Activated naive CD8-positive, alpha-beta T cell (primary cell): ENCODE data around the gene TMEM114.

ENCODE experiments used
- H3K27ac Mint-ChIP-seq: one replicate; pipeline ENCODE4 v1.8.0; 2021; ENCODE audit warnings: mixed read lengths
- H3K27me3 Mint-ChIP-seq: one replicate; pipeline ENCODE4 v1.8.0; 2021; ENCODE audit warnings: mixed read lengths
- H3K36me3 Mint-ChIP-seq: one replicate; pipeline ENCODE4 v1.8.0; 2021; ENCODE audit warnings: mixed read lengths
- H3K4me1 Mint-ChIP-seq: one replicate; pipeline ENCODE4 v1.8.0; 2021; ENCODE audit warnings: low read depth, mixed read lengths
- H3K4me3 Mint-ChIP-seq: one replicate; pipeline ENCODE4 v1.8.0; 2021; ENCODE audit warnings: mild to moderate bottlenecking, mixed read lengths
- H3K9me3 Mint-ChIP-seq: one replicate; pipeline ENCODE4 v1.8.0; 2021; ENCODE audit warnings: low read depth, mixed read lengths

Gene TMEM114

GRCh38 chr16:8551388-8552332 is 38.7 kb downstream of the TMEM114 start:
- H3K4me1 Mint-ChIP-seq = no peaks in the 10 kb centered on the region
- H3K4me3 Mint-ChIP-seq = no peak overlapping the region
- no peaks in the 10 kb centered on the region for H3K36me3 Mint-ChIP-seq
- peaks cover 28% of the 10 kb centered on the region for H3K27me3 Mint-ChIP-seq
- H3K27ac Mint-ChIP-seq = no peak overlapping the region
- no peaks in the 10 kb centered on the region for H3K9me3 Mint-ChIP-seq

DNA sequence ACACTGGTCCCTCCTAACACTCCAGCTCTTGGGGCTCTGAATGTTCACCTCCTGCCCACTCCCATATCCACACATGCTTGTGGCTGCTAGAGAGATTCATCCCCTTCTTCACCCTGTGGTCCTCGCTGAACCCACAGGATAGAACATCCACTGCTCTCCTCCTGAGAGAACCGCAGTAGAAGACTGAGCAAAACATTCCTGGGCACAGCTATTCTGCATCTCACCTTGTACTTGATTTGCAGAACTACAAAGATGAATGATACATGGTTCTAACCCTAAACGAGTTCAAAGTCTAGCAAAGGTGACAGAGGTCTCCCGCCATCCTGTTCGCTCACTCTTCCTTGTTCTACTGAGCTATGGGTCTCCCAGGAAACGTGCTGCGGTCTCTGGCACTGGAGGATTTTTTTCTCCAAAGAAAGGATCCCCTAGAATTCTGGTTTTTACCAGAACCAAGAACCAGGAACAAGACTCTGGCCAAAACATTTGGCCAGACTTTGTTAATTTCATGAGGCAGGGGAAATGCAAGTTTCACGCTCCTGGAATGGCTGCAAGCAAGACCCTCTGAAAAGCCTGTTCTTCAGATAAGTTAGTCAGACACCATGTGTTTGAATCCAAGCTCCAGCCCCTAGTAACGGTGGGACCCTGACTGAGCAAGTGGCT is 39.5 kb downstream of the TMEM114 start:
- Mint-ChIP-seq H3K27me3 (peaks cover 28% of the 10 kb centered on the region), H3K27ac (no peak overlapping the region)

GRCh38 chr16:8549843-8550412 is 40.4 kb downstream of the TMEM114 start:
- Mint-ChIP-seq H3K27me3 (peaks cover 27% of the 10 kb centered on the region), H3K4me3 (no peak overlapping the region), H3K9me3 (no peaks in the 10 kb centered on the region), H3K36me3 (no peaks in the 10 kb centered on the region), H3K27ac (no peak overlapping the region), H3K4me1 (no peaks in the 10 kb centered on the region)

More for the DNA sequence above, 39.5 kb downstream of the TMEM114 start:
- Mint-ChIP-seq H3K36me3 (no peaks in the 10 kb centered on the region), H3K9me3 (no peaks in the 10 kb centered on the region), H3K4me3 (no peak overlapping the region), H3K4me1 (no peaks in the 10 kb centered on the region)

GRCh38 chr16:8548166-8548565 is 42.1 kb downstream of the TMEM114 start:
- H3K27me3 Mint-ChIP-seq = peaks cover 29% of the 10 kb centered on the region
- no peaks in the 10 kb centered on the region for H3K4me1 Mint-ChIP-seq
- no peak overlapping the region for H3K4me3 Mint-ChIP-seq
- H3K9me3 Mint-ChIP-seq = no peaks in the 10 kb centered on the region
- H3K27ac Mint-ChIP-seq = no peak overlapping the region
- no peaks in the 10 kb centered on the region for H3K36me3 Mint-ChIP-seq

DNA sequence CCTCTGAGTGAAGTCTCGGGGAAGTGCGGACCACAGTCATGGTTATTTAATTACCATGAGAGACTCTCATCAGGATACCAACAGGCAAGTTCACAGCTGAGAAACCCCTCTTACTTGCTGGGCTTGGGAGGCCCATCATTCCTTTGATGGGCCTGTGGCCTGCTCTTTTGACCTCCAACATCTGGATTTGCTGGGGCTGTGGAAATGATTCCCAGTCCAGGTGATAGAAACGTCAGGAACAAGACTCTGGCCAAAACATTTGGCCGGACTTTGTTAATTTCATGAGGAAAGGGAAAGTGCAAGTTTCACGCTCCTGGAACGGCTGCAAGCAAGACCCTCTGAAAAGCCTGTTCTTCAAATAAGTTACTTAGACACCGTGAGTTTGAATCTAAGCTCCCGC is 42.5 kb downstream of the TMEM114 start:
- no peaks in the 10 kb centered on the region for H3K4me1 Mint-ChIP-seq
- no peak overlapping the region for H3K27ac Mint-ChIP-seq
- no peak overlapping the region for H3K4me3 Mint-ChIP-seq
- no peaks in the 10 kb centered on the region for H3K36me3 Mint-ChIP-seq
- H3K27me3 Mint-ChIP-seq = peaks cover 26% of the 10 kb centered on the region
- H3K9me3 Mint-ChIP-seq = no peaks in the 10 kb centered on the region

GRCh38 chr16:8544406-8544805 is 45.9 kb downstream of the TMEM114 start:
- H3K36me3 Mint-ChIP-seq = no peaks in the 10 kb centered on the region
- no peaks in the 10 kb centered on the region for H3K9me3 Mint-ChIP-seq
- no peak overlapping the region for H3K4me3 Mint-ChIP-seq
- peaks cover 22% of the 10 kb centered on the region for H3K27me3 Mint-ChIP-seq
- H3K4me1 Mint-ChIP-seq = no peaks in the 10 kb centered on the region
- H3K27ac Mint-ChIP-seq = no peak overlapping the region

DNA sequence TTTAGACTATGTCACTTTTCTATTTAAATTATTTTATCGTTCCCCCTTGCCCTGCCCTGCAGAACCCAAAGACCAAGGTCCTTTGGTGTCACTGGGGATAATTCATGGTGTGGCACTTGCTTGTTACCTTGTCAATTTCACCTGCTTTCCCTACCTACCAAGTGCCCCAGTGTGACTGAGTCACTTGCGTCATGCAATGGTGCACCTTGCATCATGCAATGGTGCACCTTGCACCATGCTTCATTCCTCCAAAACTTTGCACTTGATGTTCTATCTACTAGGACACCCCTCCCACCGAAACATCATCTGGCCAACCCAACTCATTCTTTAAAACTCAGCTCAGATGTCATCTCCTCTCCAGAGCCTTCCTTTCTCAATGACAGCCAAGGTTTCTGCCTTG is 47.1 kb downstream of the TMEM114 start:
- Mint-ChIP-seq H3K9me3 (no peaks in the 10 kb centered on the region), H3K4me3 (no peak overlapping the region), H3K4me1 (no peaks in the 10 kb centered on the region), H3K27me3 (peaks cover 21% of the 10 kb centered on the region), H3K27ac (no peak overlapping the region), H3K36me3 (no peaks in the 10 kb centered on the region)

GRCh38 chr16:8542393-8542792 is 47.9 kb downstream of the TMEM114 start:
- Mint-ChIP-seq H3K27ac (no peak overlapping the region), H3K4me1 (no peaks in the 10 kb centered on the region), H3K9me3 (no peaks in the 10 kb centered on the region), H3K27me3 (peaks cover 23% of the 10 kb centered on the region), H3K36me3 (no peaks in the 10 kb centered on the region), H3K4me3 (no peak overlapping the region)

DNA sequence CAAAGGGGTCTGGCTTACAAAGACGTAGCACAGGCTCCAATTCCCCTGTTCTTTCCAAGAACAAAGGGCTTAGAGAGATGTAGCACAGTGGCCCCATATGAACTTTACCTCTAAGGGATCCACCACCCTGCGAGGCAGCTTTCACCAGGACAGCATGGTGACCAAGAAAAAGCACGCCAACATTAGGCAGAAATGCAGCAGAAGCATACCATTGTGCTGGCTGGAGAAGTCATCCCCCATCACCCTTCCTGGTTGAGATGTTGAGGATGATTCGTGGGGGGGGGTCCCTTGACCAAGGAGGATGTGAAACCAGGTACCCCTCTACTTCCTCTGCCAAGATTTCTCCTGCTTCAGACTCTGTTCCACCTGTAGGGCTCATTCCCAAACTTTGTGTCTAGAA is 48.4 kb downstream of the TMEM114 start:
- H3K4me1 Mint-ChIP-seq = no peaks in the 10 kb centered on the region
- no peak overlapping the region for H3K27ac Mint-ChIP-seq
- H3K4me3 Mint-ChIP-seq = no peak overlapping the region
- H3K9me3 Mint-ChIP-seq = no peaks in the 10 kb centered on the region
- no peaks in the 10 kb centered on the region for H3K36me3 Mint-ChIP-seq
- peaks cover 21% of the 10 kb centered on the region for H3K27me3 Mint-ChIP-seq

GRCh38 chr16:8537691-8538342 is 52.5 kb downstream of the TMEM114 start:
- Mint-ChIP-seq H3K36me3 (no peaks in the 10 kb centered on the region), H3K4me1 (no peaks in the 10 kb centered on the region), H3K9me3 (no peaks in the 10 kb centered on the region), H3K4me3 (no peak overlapping the region), H3K27me3 (peaks cover 16% of the 10 kb centered on the region), H3K27ac (no peak overlapping the region)

DNA sequence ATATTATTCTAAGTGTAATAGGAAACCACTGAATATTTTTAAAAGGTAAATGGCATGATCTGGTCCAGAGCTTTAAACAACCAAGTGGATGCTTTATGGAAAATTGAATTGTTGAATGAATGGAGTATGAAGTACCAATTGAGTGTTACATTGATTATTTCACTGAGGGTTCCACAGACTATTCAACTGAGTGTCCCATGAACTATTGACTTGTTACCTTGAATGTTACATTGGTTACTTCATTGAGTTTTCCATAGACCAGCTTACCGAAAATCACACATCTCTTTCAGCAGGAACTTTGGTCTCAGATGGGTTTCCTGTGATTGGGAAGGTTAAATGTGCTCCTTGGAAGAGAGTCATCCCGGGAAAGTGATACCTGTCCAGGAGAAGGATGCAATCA is 56.8 kb downstream of the TMEM114 start:
- Mint-ChIP-seq H3K9me3 (no peaks in the 10 kb centered on the region), H3K4me1 (no peaks in the 10 kb centered on the region), H3K27ac (no peak overlapping the region), H3K4me3 (no peak overlapping the region), H3K36me3 (no peaks in the 10 kb centered on the region), H3K27me3 (peaks cover 16% of the 10 kb centered on the region)

DNA sequence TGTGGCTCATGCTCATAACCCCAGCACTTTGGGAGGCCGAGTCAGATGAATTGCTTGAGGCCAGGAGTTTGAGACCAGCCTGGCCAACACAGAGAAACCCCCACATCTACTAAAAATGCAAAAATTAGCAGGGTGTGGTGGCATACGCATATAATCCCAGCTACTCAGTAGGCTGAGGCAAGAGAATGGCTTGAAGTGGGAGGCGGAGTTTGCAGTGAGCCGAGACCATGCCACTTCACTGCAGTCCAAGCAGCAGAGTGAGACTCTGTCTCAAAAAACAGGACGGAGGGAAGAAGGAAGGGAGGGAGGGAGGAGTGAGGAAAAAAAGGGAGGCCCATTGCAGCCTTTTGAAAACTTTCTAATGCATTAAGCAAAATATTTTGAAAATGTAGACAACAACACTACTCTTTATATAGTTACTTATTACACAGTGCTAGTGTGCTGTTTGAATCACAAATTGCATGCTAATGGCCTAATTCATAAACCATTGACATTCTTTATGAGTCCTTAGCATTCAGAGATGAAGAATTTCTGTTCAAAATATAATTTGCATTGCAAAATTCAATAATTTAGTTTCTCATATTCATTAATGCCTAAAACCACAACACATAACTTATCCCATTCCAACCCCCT is 59.4 kb downstream of the TMEM114 start:
- Mint-ChIP-seq H3K27me3 (peaks cover 12% of the 10 kb centered on the region), H3K27ac (no peak overlapping the region), H3K36me3 (no peaks in the 10 kb centered on the region), H3K4me1 (no peaks in the 10 kb centered on the region), H3K9me3 (no peaks in the 10 kb centered on the region), H3K4me3 (no peak overlapping the region)

DNA sequence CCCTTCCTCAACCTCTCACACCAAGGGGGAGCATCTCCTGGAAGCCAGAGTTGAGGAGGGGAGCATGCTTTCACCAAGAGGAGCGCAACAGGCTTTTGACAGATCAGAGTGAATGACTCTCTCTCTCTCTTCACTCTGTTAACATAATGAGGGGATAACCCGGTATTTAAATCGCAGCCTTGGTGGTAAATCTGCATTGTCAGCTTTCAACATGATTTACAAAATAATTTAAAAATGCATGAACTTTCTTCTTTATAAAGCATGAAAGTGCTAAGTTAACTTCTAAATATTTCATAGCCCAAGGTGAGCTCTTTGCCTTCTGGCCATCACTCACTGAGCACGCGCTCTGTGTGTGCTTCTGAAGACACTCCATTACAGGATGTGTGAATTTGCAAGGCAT is 61.8 kb downstream of the TMEM114 start:
- H3K36me3 Mint-ChIP-seq = no peaks in the 10 kb centered on the region
- peaks cover 7% of the 10 kb centered on the region for H3K27me3 Mint-ChIP-seq
- H3K4me1 Mint-ChIP-seq = no peaks in the 10 kb centered on the region
- H3K9me3 Mint-ChIP-seq = no peaks in the 10 kb centered on the region
- H3K27ac Mint-ChIP-seq = no peak overlapping the region
- H3K4me3 Mint-ChIP-seq = no peak overlapping the region

GRCh38 chr16:8523932-8524331 is 66.4 kb downstream of the TMEM114 start:
- H3K4me3 Mint-ChIP-seq = no peak overlapping the region
- H3K27me3 Mint-ChIP-seq = peaks cover 5% of the 10 kb centered on the region
- no peak overlapping the region for H3K27ac Mint-ChIP-seq

More at GRCh38 chr16:8523932-8524331, 66.4 kb downstream of the TMEM114 start:
- no peaks in the 10 kb centered on the region for H3K36me3 Mint-ChIP-seq
- H3K9me3 Mint-ChIP-seq = no peaks in the 10 kb centered on the region
- H3K4me1 Mint-ChIP-seq = no peaks in the 10 kb centered on the region
